Erythroblast (primary cell): Measurements from ENCODE around the gene RHBDF1.

Experiments
- GATA1 ChIP-seq: IDR thresholded peaks from 2 replicates; pipeline ENCODE4 v1.6.1; 2011; ENCODE audit warnings: low read depth, mild to moderate bottlenecking, control low read depth, low read length, moderate library complexity
- POLR2A ChIP-seq: IDR thresholded peaks from 2 replicates; pipeline ENCODE4 v1.6.1; 2011; ENCODE audit warnings: mild to moderate bottlenecking, low read length

DNA sequence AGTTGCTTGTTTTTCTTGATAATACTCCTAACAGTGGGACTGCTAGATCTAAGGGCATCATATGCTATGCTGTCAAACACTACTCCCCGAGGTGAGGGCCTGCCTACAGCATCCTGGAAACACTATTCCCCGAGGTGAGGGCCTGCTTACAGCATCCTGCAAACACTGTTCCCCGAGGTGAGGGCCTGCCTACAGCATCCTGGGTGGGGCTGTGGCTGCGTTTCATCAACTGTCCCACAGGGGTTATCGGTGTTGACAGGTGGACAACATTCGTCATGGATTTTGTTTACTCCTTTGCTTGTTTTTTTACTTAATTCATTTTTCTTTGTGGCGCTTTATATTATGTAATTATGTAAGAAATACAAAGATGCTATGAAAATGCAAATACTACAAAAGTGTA, 43.6 kb upstream of the RHBDF1 start:
- no peak for TF ChIP-seq POLR2A
- TF ChIP-seq GATA1: no peak
